Uterus (tissue), 4 donors: ENCODE data around the gene ZNF746. TPM values are rescaled to one million over a fixed set of nuclear protein-coding genes. Genes with fewer than 3 reads are reported as not detected.

Experiments
- DNase-seq, 2 donors: peaks; one replicate each; pipeline ENCODE4 v3.0.0-alpha.2; 2019 to 2020
- H3K27ac ChIP-seq, 2 donors: fragments of 200-600 bp; sonication (generic); 1 replicate in 1 of 2; 2 replicates in 1 of 2; pipeline ENCODE4 v1.5.1; 2016 to 2018
- H3K27me3 ChIP-seq, 2 donors: fragments of 200-600 bp; sonication (generic); one replicate each; pipeline ENCODE4 v1.5.1; 2018 to 2019; ENCODE audit warnings: control low read depth in 1 of 2
- H3K36me3 ChIP-seq, 2 donors: fragments of 200-600 bp; sonication (generic); one replicate each; pipeline ENCODE4 v1.5.1; 2019; ENCODE audit warnings: control low read depth in 1 of 2
- H3K4me1 ChIP-seq, 2 donors: fragments of 200-600 bp; sonication (generic); one replicate each; pipeline ENCODE4 v1.5.1; 2018 to 2019; ENCODE audit warnings: control low read depth in 1 of 2
- H3K4me3 ChIP-seq, 2 donors: fragments of 200-600 bp; sonication (generic); 1 replicate in 1 of 2; 2 replicates in 1 of 2; pipeline ENCODE4 v1.5.1; 2018 to 2019; ENCODE audit warnings: mild to moderate bottlenecking in 1 of 2
- H3K9me3 ChIP-seq, 2 donors: fragments of 200-600 bp; sonication (generic); one replicate each; pipeline ENCODE4 v1.5.1; 2019; ENCODE audit warnings: control low read depth in 1 of 2
- POLR2A ChIP-seq, 2 donors: fragments of 450-650 bp; IDR thresholded peaks; one replicate each; pipeline ENCODE4 v1.6.1; 2016; ENCODE audit warnings: antibody characterized with exemption in 2 of 2, mild to moderate bottlenecking in 1 of 2, moderate library complexity in 1 of 2
- intact Hi-C: fragments of 100-400 bp; cut with DNase I; formaldehyde crosslinking; loops from one replicate; pipeline ENCODE4 v1.15.1; 2023; ENCODE audit warnings: low total_unique reads
- total RNA-seq, 4 donors: library from RNA; depleted of rRNA in 3 of 4; stranded (reverse); fragments of >200 nt in 3 of 4; gene quantifications; one replicate each; pipeline versions ENCODE4 v1.1.0 to v1.2.4, GENCODE V29; 2014 to 2023
- TF ChIP-seq, protein P1 (sequence below), 4 experiments: fragments of 200-600 bp in 2 of 4; fragments of 450-650 bp in 2 of 4; sonication (generic) in 2 of 4; IDR thresholded peaks; one replicate each; pipeline ENCODE4 v1.5.1; 2016 to 2019; ENCODE audit warnings: antibody characterized with exemption in 4 of 4, mild to moderate bottlenecking in 2 of 4, moderate library complexity in 1 of 4
- donor health status: DM: yes; HTN: yes; CAD: no.

Gene ZNF746
- total RNA-seq, 4 donors from 2014 or later, result 15.6 to 30.5 (median 20.2) TPM

DNA sequence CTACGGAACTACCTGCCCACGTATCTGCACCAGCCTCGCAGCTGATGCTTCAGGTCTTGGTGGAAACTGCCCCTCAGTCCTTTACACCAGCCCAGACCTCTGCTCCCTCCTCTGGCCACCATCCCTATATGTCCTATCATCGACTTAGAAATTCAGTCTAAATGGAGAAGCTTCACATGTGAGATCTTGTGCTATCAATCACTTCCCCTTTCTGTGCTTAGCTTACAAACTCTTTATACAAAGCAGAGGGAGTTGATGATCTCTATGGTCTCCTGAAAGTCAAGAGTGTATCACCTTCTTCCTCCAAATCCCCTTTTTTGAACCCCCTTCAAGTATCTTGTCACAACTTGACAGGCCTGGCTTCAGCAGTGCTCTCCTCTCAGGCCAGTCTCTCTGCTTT lies 67.4 kb downstream of the ZNF746 start:
- H3K27ac ChIP-seq, result no peak overlapping the region
- H3K36me3 ChIP-seq, result no peaks in the 10 kb centered on the region
- no peak for DNase-seq
- no peaks in the 10 kb centered on the region for H3K4me1 ChIP-seq
- H3K27me3 ChIP-seq, result no peaks in the 10 kb centered on the region
- H3K9me3 ChIP-seq, result no peaks in the 10 kb centered on the region
- H3K4me3 ChIP-seq, result no peak overlapping the region
- intact Hi-C loops, result no loop called here
- no peak for TF ChIP-seq POLR2A (IDR thresholded peaks at IDR 0.05)
- TF ChIP-seq, protein P1, sequence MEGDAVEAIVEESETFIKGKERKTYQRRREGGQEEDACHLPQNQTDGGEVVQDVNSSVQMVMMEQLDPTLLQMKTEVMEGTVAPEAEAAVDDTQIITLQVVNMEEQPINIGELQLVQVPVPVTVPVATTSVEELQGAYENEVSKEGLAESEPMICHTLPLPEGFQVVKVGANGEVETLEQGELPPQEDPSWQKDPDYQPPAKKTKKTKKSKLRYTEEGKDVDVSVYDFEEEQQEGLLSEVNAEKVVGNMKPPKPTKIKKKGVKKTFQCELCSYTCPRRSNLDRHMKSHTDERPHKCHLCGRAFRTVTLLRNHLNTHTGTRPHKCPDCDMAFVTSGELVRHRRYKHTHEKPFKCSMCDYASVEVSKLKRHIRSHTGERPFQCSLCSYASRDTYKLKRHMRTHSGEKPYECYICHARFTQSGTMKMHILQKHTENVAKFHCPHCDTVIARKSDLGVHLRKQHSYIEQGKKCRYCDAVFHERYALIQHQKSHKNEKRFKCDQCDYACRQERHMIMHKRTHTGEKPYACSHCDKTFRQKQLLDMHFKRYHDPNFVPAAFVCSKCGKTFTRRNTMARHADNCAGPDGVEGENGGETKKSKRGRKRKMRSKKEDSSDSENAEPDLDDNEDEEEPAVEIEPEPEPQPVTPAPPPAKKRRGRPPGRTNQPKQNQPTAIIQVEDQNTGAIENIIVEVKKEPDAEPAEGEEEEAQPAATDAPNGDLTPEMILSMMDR (IDR thresholded peaks at IDR 0.05), result no peak

DNA sequence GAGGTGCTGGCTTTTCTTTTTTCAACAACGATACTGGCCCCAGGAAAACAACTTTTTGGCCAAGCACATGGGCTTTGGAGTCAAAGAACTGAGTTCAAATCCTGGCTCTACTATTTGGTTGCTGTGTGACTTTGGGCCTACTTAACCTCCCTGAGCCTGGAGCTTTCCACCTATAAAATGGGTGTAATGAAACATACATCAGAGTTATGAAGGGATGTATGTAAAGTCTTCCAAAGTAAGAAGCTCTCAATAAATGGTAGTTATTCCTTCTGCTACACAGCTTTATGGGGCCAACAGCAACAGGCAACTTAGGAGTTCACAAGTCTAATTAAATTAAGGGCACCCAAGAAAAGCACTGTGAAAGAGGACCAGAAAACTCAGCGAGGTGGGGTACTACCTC lies 69.7 kb downstream of the ZNF746 start:
- Histone ChIP-seq H3K27me3 (no peaks in the 10 kb centered on the region), H3K4me1 (no peaks in the 10 kb centered on the region), H3K27ac (no peak overlapping the region), H3K9me3 (no peaks in the 10 kb centered on the region), H3K36me3 (no peaks in the 10 kb centered on the region), H3K4me3 (no peak overlapping the region)
- TF ChIP-seq, protein P1 (IDR thresholded peaks at IDR 0.05), result no peak
- no peak for TF ChIP-seq POLR2A (IDR thresholded peaks at IDR 0.05)
- intact Hi-C loops, result no loop called here
- DNase-seq, result no peak

DNA sequence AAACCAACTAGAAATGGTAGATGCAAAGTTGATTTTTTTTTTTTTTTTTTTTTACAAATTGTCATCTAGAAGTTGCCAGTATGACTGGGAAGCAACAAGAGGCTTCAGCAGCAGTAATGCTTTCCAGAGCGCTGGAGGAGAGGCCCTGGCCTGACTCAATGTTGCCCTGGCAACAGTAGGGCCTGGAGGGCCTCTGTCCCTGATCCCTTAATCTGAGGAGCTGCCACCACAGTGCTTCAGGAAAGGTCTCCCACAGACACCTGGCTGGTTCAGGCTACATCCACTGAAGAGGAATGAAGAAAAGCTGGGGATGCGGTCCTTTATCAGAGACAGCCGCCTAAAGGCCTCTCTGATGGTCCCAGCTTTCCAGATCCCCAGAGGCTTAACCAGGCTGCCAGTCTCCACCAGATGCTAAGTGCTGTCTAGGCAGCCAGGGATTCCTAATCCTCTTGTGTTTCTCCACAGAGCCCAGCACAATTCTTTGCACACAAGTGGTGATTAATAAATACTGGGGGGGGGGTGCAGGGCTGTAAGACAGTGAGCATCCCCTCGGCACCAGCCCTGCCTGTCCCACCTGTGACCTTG lies 70.4 kb downstream of the ZNF746 start:
- no peaks in the 10 kb centered on the region for H3K4me1 ChIP-seq
- H3K9me3 ChIP-seq, result no peaks in the 10 kb centered on the region
- no peaks in the 10 kb centered on the region for H3K27me3 ChIP-seq
- H3K36me3 ChIP-seq, result no peaks in the 10 kb centered on the region
- no peak for DNase-seq
- H3K27ac ChIP-seq, result no peak overlapping the region
- TF ChIP-seq, protein P1 (IDR thresholded peaks at IDR 0.05), result no peak
- TF ChIP-seq POLR2A (IDR thresholded peaks at IDR 0.05), result no peak
- intact Hi-C loops, result no loop called here
- H3K4me3 ChIP-seq, result no peak overlapping the region

DNA sequence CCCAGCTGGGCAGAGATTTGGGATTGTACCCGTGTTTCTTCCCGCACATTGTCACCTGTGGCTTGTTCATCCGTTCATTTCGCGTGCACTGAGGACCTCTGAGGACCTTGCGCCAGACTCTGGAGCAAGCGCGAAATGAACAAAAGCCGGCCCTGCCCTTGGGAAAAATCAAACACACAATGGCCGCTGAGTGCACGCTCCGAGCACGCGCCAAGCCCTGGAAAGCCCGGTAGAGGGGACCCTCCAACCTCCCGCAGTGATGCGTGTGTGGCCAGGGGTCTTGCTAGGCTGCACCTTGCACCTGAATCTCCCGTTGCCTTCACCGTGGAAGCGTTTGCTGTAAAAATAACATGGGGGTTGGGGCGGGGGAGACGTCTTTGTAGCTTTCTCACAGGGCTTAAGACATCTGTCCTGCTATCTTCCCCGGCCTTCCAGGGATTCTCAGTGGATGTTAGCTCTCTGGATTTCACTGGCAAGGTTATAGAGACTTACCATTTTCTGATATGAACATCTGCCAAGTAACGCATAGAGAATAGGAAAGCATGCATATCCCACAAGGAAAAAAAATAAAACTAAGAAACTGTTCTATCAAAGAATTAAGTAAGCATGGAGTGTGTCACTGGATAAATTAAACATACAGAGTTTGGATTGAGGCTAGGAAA lies 74.0 kb downstream of the ZNF746 start:
- no peak for TF ChIP-seq POLR2A (IDR thresholded peaks at IDR 0.05)
- TF ChIP-seq, protein P1 (IDR thresholded peaks at IDR 0.05), result no peak
- Histone ChIP-seq H3K27me3 (no peaks in the 10 kb centered on the region), H3K27ac (no peak overlapping the region), H3K4me3 (no peak overlapping the region), H3K36me3 (no peaks in the 10 kb centered on the region), H3K9me3 (no peaks in the 10 kb centered on the region), H3K4me1 (no peaks in the 10 kb centered on the region)
- DNase-seq, result no peak
- intact Hi-C loops, result no loop called here

DNA sequence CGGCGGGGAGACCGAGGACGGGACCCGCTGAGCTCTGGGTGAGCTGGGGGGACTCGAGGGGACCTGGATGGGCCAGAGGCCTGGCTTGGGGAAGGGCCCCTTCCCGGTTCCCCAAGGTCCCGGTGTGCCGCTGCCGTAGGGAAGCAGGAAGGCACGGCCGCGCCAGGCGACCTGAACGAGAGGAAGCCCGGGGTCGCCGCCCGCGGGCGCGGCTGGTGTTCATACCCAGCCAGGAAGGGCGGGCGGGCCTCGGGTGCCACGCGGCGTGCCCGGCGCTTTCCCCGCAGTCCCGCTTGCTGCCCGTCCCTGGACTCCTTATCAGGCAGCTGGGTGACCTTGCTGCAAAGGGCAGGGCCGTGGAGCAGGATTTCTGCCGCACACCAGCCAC lies 74.7 kb downstream of the ZNF746 start:
- Histone ChIP-seq H3K9me3 (no peaks in the 10 kb centered on the region), H3K27ac (no peak overlapping the region)
- DNase-seq, result no peak

More for the DNA sequence above, 74.7 kb downstream of the ZNF746 start:
- Histone ChIP-seq H3K36me3 (no peaks in the 10 kb centered on the region), H3K4me1 (no peaks in the 10 kb centered on the region), H3K27me3 (no peaks in the 10 kb centered on the region), H3K4me3 (peak overlapping the region in 1 of 2 donors; percentile 46)
- intact Hi-C loops, result no loop called here
- no peak for TF ChIP-seq POLR2A (IDR thresholded peaks at IDR 0.05)

Other genes with a start within 250 kb of the ZNF746 start
- 10 to 100 TPM in 3 of 4 donors, 1 to 10 TPM in 1; 2.6 to 26.7 (median 19.3) TPM for gene ZNF783, start 235.6 kb downstream of the ZNF746 start, total RNA-seq
- 10 to 100 TPM in 1 of 4 donors, 1 to 10 TPM in 3; 4.4 to 15.9 (median 5.8) TPM for gene ZNF777, start 36.7 kb downstream of the ZNF746 start, total RNA-seq